ENCODE results near the gene MAP2K5. TPM values are rescaled to one million over a fixed set of nuclear protein-coding genes. Genes with fewer than 3 reads are reported as not detected.
A peak's percentile ranks its signal among the peaks of the same experiment; 100 is the strongest.

MAP2K5 gene
- polyA plus RNA-seq, 2 of the 4 experiments (the other 2 are of a cell fraction): 7.8 to 11.0 TPM

GRCh38 chr15:67678089-67678488 lies 135.6 kb downstream of the MAP2K5 start:
- no peak overlapping the region for H3K4me3 ChIP-seq
- TF ChIP-seq BHLHE40 (IDR thresholded peaks at IDR 0.05; ENCODE audit: low read depth, low read length) (no peak), ZFP36 (IDR thresholded peaks at IDR 0.05; ENCODE audit: borderline replicate concordance, partially characterized antibody) (no peak), ZNF302 (CRISPR knock-in tag; IDR thresholded peaks at IDR 0.05) (no peak), PHF8 (IDR thresholded peaks at IDR 0.05; ENCODE audit: borderline replicate concordance, low read depth) (no peak), JUNB (IDR thresholded peaks at IDR 0.05) (no peak), KDM5A (IDR thresholded peaks at IDR 0.05) (no peak), SMC3 (IDR thresholded peaks at IDR 0.05) (no peak), CHD4 (IDR thresholded peaks at IDR 0.05; ENCODE audit: borderline replicate concordance) (no peak), RCOR1 (IDR thresholded peaks at IDR 0.05; ENCODE audit: low read depth, low read length) (no peak), MAX (IDR thresholded peaks at IDR 0.05) (no peak), POLR2A (IDR thresholded peaks at IDR 0.05; ENCODE audit: low read length) (no peak), MYC (IDR thresholded peaks at IDR 0.05; ENCODE audit: borderline replicate concordance, low read length) (no peak), MAFK (IDR thresholded peaks at IDR 0.05; ENCODE audit: partially characterized antibody) (no peak), SREBF2 (IDR thresholded peaks at IDR 0.05) (no peak)
- DNase-seq (ENCODE audit: low read depth in 1 of 2, low spot score in 1 of 2) (no peak), FAIRE-seq (no peak), ATAC-seq (no peak)
- POLR2A ChIA-PET: interaction anchor here (0.7 kb wide), 1 partner anchor 656 kb away, joined by 3 read pairs; no protein-coding TSS in a partner anchor
- CTCF ChIA-PET: no interaction called here
- 87% methylated on average over 2 of the region's 2 CpGs for WGBS (ENCODE audit: missing lambda C conversion rate)
- peaks cover 3% of the 10 kb centered on the region; the same call in 1 of the 3 replicates for H3K9me3 ChIP-seq
- H3K4me2 ChIP-seq: no peak overlapping the region
- peaks cover 5% of the 10 kb centered on the region; the same call in 2 of the 3 replicates for H3K4me1 ChIP-seq
- no peak overlapping the region for H3K27ac ChIP-seq

DNA sequence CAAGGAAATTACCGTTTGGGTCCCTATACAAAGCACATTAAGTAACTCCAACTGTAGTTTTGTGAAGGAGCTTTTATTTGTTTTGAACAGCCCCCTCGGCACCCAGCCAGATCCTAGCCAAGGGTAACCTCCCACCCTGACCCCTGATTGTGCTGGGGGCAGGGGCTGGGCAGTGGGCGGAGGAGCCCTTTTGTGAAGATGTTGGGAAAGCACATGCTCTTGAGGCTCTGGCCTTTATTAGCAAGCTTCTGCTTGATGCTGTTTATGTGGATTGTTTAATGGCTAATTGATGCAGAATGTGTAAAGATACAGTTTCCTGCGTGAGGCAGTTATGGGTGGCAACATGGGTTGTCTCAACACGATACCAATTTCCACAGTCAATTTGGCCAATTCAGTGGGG lies 136.5 kb downstream of the MAP2K5 start:
- Histone ChIP-seq H3K4me1 (peaks cover 5% of the 10 kb centered on the region; the same call in 2 of the 3 replicates), H3K9me3 (peaks cover 11% of the 10 kb centered on the region), H3K27ac (no peak overlapping the region), H3K4me2 (no peak overlapping the region), H3K4me3 (no peak overlapping the region)
- FAIRE-seq (no peak), ATAC-seq (no peak), DNase-seq (ENCODE audit: low read depth in 1 of 2, low spot score in 1 of 2) (no peak)
- ChIA-PET CTCF (interaction anchor here (0.7 to 1.6 kb wide), 2 partner anchors 10 to 19 kb away, joined by 3 read pairs; no protein-coding TSS in a partner anchor), POLR2A (interaction anchor here (0.7 kb wide), 1 partner anchor 655 kb away, joined by 3 read pairs; no protein-coding TSS in a partner anchor)
- no peak for TF ChIP-seq EP300 (IDR thresholded peaks at IDR 0.05)
- no peak for TF ChIP-seq HOXB5 (CRISPR knock-in tag; IDR thresholded peaks at IDR 0.05)
- TF ChIP-seq ZSCAN20 (CRISPR knock-in tag; IDR thresholded peaks at IDR 0.05): no peak
- no peak for TF ChIP-seq CEBPB (IDR thresholded peaks at IDR 0.05)
- no peak for TF ChIP-seq ZFP36 (IDR thresholded peaks at IDR 0.05; ENCODE audit: borderline replicate concordance, partially characterized antibody)
- TF ChIP-seq BHLHE40 (IDR thresholded peaks at IDR 0.05; ENCODE audit: low read depth, low read length): no peak
- TF ChIP-seq GATA3 (IDR thresholded peaks at IDR 0.05; ENCODE audit: borderline replicate concordance): no peak
- TF ChIP-seq TP53 (CRISPR knock-in tag; IDR thresholded peaks at IDR 0.05): no peak
- no peak for TF ChIP-seq RFX5 (IDR thresholded peaks at IDR 0.05)
- no peak for TF ChIP-seq POLR2A (IDR thresholded peaks at IDR 0.05; ENCODE audit: low read length)
- WGBS (ENCODE audit: missing lambda C conversion rate): 90% methylated on average over 5 of the region's 5 CpGs

- DNase-seq (ENCODE audit: low read depth in 1 of 2, low spot score in 1 of 2) (peak in 1 of 2 experiments; percentile 5), ATAC-seq (no peak; a peak in 1 of 6 replicates), FAIRE-seq (peak; percentile 18)
- TF ChIP-seq MAZ (IDR thresholded peaks at IDR 0.05; ENCODE audit: borderline replicate concordance, low read depth, low read length) (no peak), ZNF302 (CRISPR knock-in tag; IDR thresholded peaks at IDR 0.05) (no peak), FOSB (CRISPR knock-in tag; IDR thresholded peaks at IDR 0.05) (no peak), CEBPB (IDR thresholded peaks at IDR 0.05) (peak; percentile 39 to 40; a peak in 2 of 4 replicates), RARB (CRISPR knock-in tag; IDR thresholded peaks at IDR 0.05) (no peak)
- CTCF ChIA-PET: interaction anchor here (0.6 to 1.1 kb wide), 2 partner anchors 11 to 568 kb away, joined by 3 to 4 read pairs; no protein-coding TSS in a partner anchor
- Histone ChIP-seq H3K27ac (peak overlapping the region; percentile 3 to 54; a peak in 2 of 6 replicates), H3K4me2 (no peak overlapping the region), H3K4me1 (peaks cover 5% of the 10 kb centered on the region; the same call in 2 of the 3 replicates), H3K4me3 (no peak overlapping the region), H3K9me3 (peaks cover 28% of the 10 kb centered on the region)
- POLR2A ChIA-PET: no interaction called here
- WGBS (ENCODE audit: missing lambda C conversion rate): 55% methylated on average over 2 of the region's 2 CpGs
These were observed 138.1 kb downstream of the MAP2K5 start for GRCh38 chr15:67680641-67681040.
